Measurements from ENCODE around the gene HPCAL1. TPM values are rescaled to one million over a fixed set of nuclear protein-coding genes. Genes with fewer than 3 reads are reported as not detected.

Gene HPCAL1
- total and polyA plus RNA-seq, 11 donors = 18.9 to 63.2 (median 40.5) TPM

Other genes with a start within 250 kb of the HPCAL1 start
- 1 to 10 TPM; 1.3 to 9.1 (median 2.6) TPM for gene CYS1, start 222.5 kb upstream of the HPCAL1 start, total RNA-seq
- gene CYS1, start 222.5 kb upstream of the HPCAL1 start, polyA plus RNA-seq = 1 to 10 TPM in 1 of 2 donors, under 1 TPM in 1; 0.42 to 1.3 TPM
- gene RRM2, start 180.2 kb upstream of the HPCAL1 start, total RNA-seq = 10 to 100 TPM in 1 of 9 donors, 1 to 10 TPM in 4, under 1 TPM in 3, not detected in 1; 0.09 to 32.6 (median 1.3) TPM
- under 1 TPM; 0.08 to 0.44 TPM for gene RRM2, start 180.2 kb upstream of the HPCAL1 start, polyA plus RNA-seq
- 10 to 100 TPM; 28.6 to 77.6 (median 48.2) TPM for gene ODC1, start 145.4 kb downstream of the HPCAL1 start, total RNA-seq
- gene ODC1, start 145.4 kb downstream of the HPCAL1 start, polyA plus RNA-seq = 100 to 1,000 TPM in 1 of 2 donors, 1 to 10 TPM in 1; 6.1 to 103 TPM